ENCODE results near the gene ACAD8. TPM values are rescaled to one million over a fixed set of nuclear protein-coding genes. Genes with fewer than 3 reads are reported as not detected.
A peak's percentile ranks its signal among the peaks of the same experiment; 100 is the strongest.

Gene ACAD8
- total and polyA plus RNA-seq, 2 of the 8 experiments (the other 6 are each of a cell fraction or from before 2014, with no cell fraction given): 45.8 to 52.7 TPM

GRCh38 chr11:134275534-134276395 lies 22.4 kb downstream of the ACAD8 start, which contains the start of gene GLB1L3 (continued):
- no peak for TF ChIP-seq TCF12 (IDR thresholded peaks at IDR 0.05; ENCODE audit: low read depth, low read length)
- no peak for TF ChIP-seq NRF1 (IDR thresholded peaks at IDR 0.05; ENCODE audit: low read depth, low read length)
- TF ChIP-seq SP2 (IDR thresholded peaks at IDR 0.05; ENCODE audit: low read length): no peak
- no peak for TF ChIP-seq HDAC6 (IDR thresholded peaks at IDR 0.05; ENCODE audit: low read depth, low read length)
- TF ChIP-seq RAD21 (IDR thresholded peaks at IDR 0.05 in 1 of 2, conservative IDR thresholded peaks at IDR 0.05 in 1 of 2; ENCODE audit: low read depth in 2 of 2, low read length in 2 of 2): peak in 1 of 2 experiments; percentile 10; a peak in 1 of 4 replicates
- peak; percentile 61 for TF ChIP-seq TAF7 (optimal IDR thresholded peaks at IDR 0.05; ENCODE audit: borderline replicate concordance, low read depth, low read length)
- no peak for TF ChIP-seq ATF3 (IDR thresholded peaks at IDR 0.05; ENCODE audit: insufficient read depth, low read depth, low read length)
- no peak for TF ChIP-seq YY1 (IDR thresholded peaks at IDR 0.05; ENCODE audit: low read depth, low read length)
- no peak for TF ChIP-seq CHD7 (IDR thresholded peaks at IDR 0.05; ENCODE audit: insufficient replicate concordance, low read length)

Measured in H1 (cell line).